Retina (tissue), 1 donor: ENCODE measurements around the gene ADAMTSL1.
"Not testable (repeated sequence)": the region's sequence is repeated elsewhere in the genome, so short reads cannot be mapped to it uniquely, and the experiment has no call there.

Experiments
- DNase-seq: peaks from one replicate; pipeline ENCODE4 v3.0.0-alpha.2; 2016

ADAMTSL1 gene

GRCh38 chr9:18921366-18922075 is 447.6 kb downstream of the ADAMTSL1 start:
- DNase-seq = no peak

- no peak for DNase-seq
These were observed 448.4 kb downstream of the ADAMTSL1 start for GRCh38 chr9:18922161-18922885.

GRCh38 chr9:18923167-18923566 is 449.2 kb downstream of the ADAMTSL1 start:
- no peak for DNase-seq

- DNase-seq = no peak
These were observed 449.9 kb downstream of the ADAMTSL1 start for GRCh38 chr9:18923671-18924430.

- DNase-seq = no peak
These were observed 451.9 kb downstream of the ADAMTSL1 start for GRCh38 chr9:18925880-18926279.

GRCh38 chr9:18926513-18926912 is 452.6 kb downstream of the ADAMTSL1 start:
- DNase-seq = no peak

GRCh38 chr9:18928711-18929110 is 454.8 kb downstream of the ADAMTSL1 start:
- no peak for DNase-seq

- DNase-seq = not testable (repeated sequence)
These were observed 456.7 kb downstream of the ADAMTSL1 start for GRCh38 chr9:18930611-18931010.

- no peak for DNase-seq
These were observed 461.6 kb downstream of the ADAMTSL1 start for GRCh38 chr9:18935541-18935940.

- DNase-seq = no peak
These were observed 462.3 kb downstream of the ADAMTSL1 start for GRCh38 chr9:18936094-18936871.

- no peak for DNase-seq
These were observed 466.0 kb downstream of the ADAMTSL1 start for GRCh38 chr9:18939943-18940342.

- DNase-seq = no peak
These were observed 467.2 kb downstream of the ADAMTSL1 start for GRCh38 chr9:18941060-18941740.

- DNase-seq = no peak
These were observed 468.8 kb downstream of the ADAMTSL1 start for GRCh38 chr9:18942801-18943200.

- DNase-seq = no peak
These were observed 474.0 kb downstream of the ADAMTSL1 start for GRCh38 chr9:18947892-18948339.

- no peak for DNase-seq
These were observed 478.0 kb downstream of the ADAMTSL1 start for GRCh38 chr9:18951936-18952335.

GRCh38 chr9:18955626-18956025 is 481.7 kb downstream of the ADAMTSL1 start:
- no peak for DNase-seq
